Tibial nerve (tissue), 3 donors: ENCODE results near the gene HMCN1.

Experiments
- CTCF ChIP-seq, 5 experiments: fragments of 200-600 bp in 3 of 5; fragments of 450-650 bp in 2 of 5; sonication (generic) in 3 of 5; IDR thresholded peaks; one replicate each; pipeline ENCODE4 v1.5.1; 2016 to 2019; ENCODE audit warnings: antibody characterized with exemption in 5 of 5, mild to moderate bottlenecking in 3 of 5, moderate library complexity in 2 of 5
- POLR2A ChIP-seq, 2 donors: fragments of 450-650 bp; IDR thresholded peaks; one replicate each; pipeline ENCODE4 v1.6.1; 2017; ENCODE audit warnings: antibody characterized with exemption in 2 of 2, mild to moderate bottlenecking in 2 of 2, moderate library complexity in 2 of 2

GRCh38 chr1:185907246-185907645 is 173.1 kb downstream of the HMCN1 start:
- TF ChIP-seq CTCF (IDR thresholded peaks at IDR 0.05) (no peak), POLR2A (IDR thresholded peaks at IDR 0.05) (no peak)
